ENCODE results near the gene FOXN4. TPM values are rescaled to one million over a fixed set of nuclear protein-coding genes. Genes with fewer than 3 reads are reported as not detected.

Gene FOXN4
- total RNA-seq, 4 donors from 2014 or later = not detected

DNA sequence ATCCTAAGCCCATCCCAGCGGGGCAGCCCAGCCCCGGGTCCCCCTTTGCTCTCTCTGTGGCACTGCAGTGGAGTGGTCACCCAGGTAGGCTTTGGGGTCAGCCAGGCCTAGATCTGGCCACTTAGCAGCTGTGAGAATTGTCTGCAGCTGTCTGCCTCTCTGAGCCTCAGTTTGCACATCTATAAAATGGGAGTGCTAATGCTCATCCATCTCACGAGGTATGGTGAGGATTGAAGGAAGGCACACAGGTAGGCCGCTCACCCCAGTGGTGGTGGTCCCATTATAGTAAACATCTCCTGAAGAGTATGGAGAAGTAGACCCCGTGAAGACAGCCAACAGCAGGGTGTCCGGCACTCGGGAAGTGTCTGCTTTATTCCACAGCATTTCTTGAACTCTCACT lies 9.2 kb downstream of the FOXN4 start:
- ATAC-seq = no peak
- WGBS, 2 donors (ENCODE audit: low coverage in 1 of 2) = 80% methylated on average over 5 of the region's 7 CpGs; no CpG with 5 or more reads in 1 of the 2 donors

GRCh38 chr12:109296431-109296830 lies 12.7 kb downstream of the FOXN4 start:
- 40% methylated on average over 1 of the region's 3 CpGs; no CpG with 5 or more reads in 1 of the 2 donors for WGBS, 2 donors (ENCODE audit: low coverage in 1 of 2)
- no peak overlapping the region for H3K4me3 ChIP-seq
- H3K27me3 ChIP-seq = peaks cover under 1% of the 10 kb centered on the region
- no peaks in the 10 kb centered on the region for H3K36me3 ChIP-seq
- H3K4me1 ChIP-seq = peaks cover 0 to 9% (median 0%) of the 10 kb centered on the region in 3 donors
- no peak overlapping the region for H3K27ac ChIP-seq
- TF ChIP-seq CTCF (IDR thresholded peaks at IDR 0.05) (no peak), POLR2AphosphoS5 (IDR thresholded peaks at IDR 0.05) (no peak)
- H3K9me3 ChIP-seq = no peaks in the 10 kb centered on the region
- ATAC-seq = no peak

More for the DNA sequence above, 9.2 kb downstream of the FOXN4 start:
- Histone ChIP-seq H3K27ac (no peak overlapping the region), H3K9me3 (no peaks in the 10 kb centered on the region), H3K4me1 (no peaks in the 10 kb centered on the region), H3K36me3 (no peaks in the 10 kb centered on the region), H3K4me3 (no peak overlapping the region), H3K27me3 (peaks cover 14% of the 10 kb centered on the region)
- TF ChIP-seq POLR2A (IDR thresholded peaks at IDR 0.05) (no peak), CTCF (IDR thresholded peaks at IDR 0.05) (no peak), EP300 (IDR thresholded peaks at IDR 0.05) (no peak), POLR2AphosphoS5 (IDR thresholded peaks at IDR 0.05) (no peak)

GRCh38 chr12:109295764-109296425 lies 13.2 kb downstream of the FOXN4 start:
- H3K9me3 ChIP-seq = no peaks in the 10 kb centered on the region

DNA sequence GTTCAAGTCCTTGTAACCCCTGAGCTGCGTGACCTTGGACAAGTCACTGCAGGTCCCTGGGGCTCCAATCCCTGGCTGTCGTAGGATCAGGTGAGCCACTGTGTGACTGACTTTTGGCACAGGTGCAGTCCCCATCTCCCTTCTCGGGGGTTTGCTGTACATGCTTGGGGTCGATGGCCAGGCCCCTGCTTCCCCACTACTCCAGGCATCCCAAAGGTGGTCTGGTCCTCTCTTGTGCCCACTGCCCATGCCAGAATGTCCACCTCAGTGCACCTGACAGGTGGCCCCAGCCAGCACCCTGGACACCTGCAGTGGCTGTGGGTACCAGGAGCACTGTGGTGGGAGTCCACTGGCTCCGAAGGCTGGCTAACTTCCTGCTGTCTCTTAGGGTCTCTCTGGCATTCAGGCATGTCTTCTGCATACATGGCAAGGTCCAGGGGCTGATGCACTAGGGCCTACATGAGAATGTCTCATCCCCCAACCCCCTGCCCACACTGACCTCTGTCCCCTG lies 14.7 kb downstream of the FOXN4 start:
- H3K4me1 ChIP-seq = peaks cover 0 to 18% (median 5%) of the 10 kb centered on the region in 3 donors
- TF ChIP-seq CTCF (IDR thresholded peaks at IDR 0.05) = no peak
- TF ChIP-seq POLR2AphosphoS5 (IDR thresholded peaks at IDR 0.05) = no peak
- TF ChIP-seq EP300 (IDR thresholded peaks at IDR 0.05) = no peak
- TF ChIP-seq POLR2A (IDR thresholded peaks at IDR 0.05) = no peak
- H3K27me3 ChIP-seq = no peaks in the 10 kb centered on the region
- H3K4me3 ChIP-seq = no peak overlapping the region
- no peaks in the 10 kb centered on the region for H3K36me3 ChIP-seq
- no peak for ATAC-seq
- H3K9me3 ChIP-seq = no peaks in the 10 kb centered on the region
- WGBS, 2 donors (ENCODE audit: low coverage in 1 of 2) = 72 to 80% methylated on average over 1 to 2 of the region's 5 CpGs
- no peak overlapping the region for H3K27ac ChIP-seq

More at GRCh38 chr12:109295764-109296425, 13.2 kb downstream of the FOXN4 start:
- ATAC-seq = no peak
- Histone ChIP-seq H3K36me3 (no peaks in the 10 kb centered on the region), H3K4me3 (no peak overlapping the region), H3K27me3 (no peaks in the 10 kb centered on the region), H3K4me1 (peaks cover 0 to 14% (median 4%) of the 10 kb centered on the region in 3 donors), H3K27ac (no peak overlapping the region)
- TF ChIP-seq EP300 (IDR thresholded peaks at IDR 0.05) (no peak), POLR2AphosphoS5 (IDR thresholded peaks at IDR 0.05) (no peak), CTCF (IDR thresholded peaks at IDR 0.05) (no peak), POLR2A (IDR thresholded peaks at IDR 0.05) (no peak)
- 76 to 93% methylated on average over 3 to 12 of the region's 13 CpGs for WGBS, 2 donors (ENCODE audit: low coverage in 1 of 2)

DNA sequence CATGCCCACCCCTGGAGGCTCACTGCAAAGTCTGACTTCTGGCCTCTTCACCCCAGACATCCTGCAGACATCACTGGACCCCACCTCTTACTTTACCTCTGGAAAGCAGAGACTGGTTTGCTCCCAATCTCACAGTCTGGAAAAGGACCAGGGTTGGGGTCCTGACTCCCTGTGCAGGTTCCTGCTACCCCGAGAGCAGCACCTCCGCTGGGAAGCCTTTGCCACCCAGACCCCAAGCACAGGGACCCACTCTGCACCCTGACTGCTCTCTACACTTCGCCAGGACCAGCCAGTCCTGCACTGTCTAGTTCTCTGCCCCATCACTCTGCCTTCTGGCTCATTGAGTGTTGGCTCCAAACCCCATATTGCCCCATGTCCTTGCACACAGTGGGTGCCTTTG lies 16.0 kb downstream of the FOXN4 start:
- TF ChIP-seq EP300 (IDR thresholded peaks at IDR 0.05) = no peak
- TF ChIP-seq CTCF (IDR thresholded peaks at IDR 0.05) = no peak
- no peak for TF ChIP-seq POLR2AphosphoS5 (IDR thresholded peaks at IDR 0.05)
- no peak for TF ChIP-seq POLR2A (IDR thresholded peaks at IDR 0.05)
- H3K36me3 ChIP-seq = no peaks in the 10 kb centered on the region
- no peak for ATAC-seq
- H3K27ac ChIP-seq = no peak overlapping the region
- H3K4me1 ChIP-seq = peaks cover 0 to 18% (median 5%) of the 10 kb centered on the region in 3 donors
- no peak overlapping the region for H3K4me3 ChIP-seq
- H3K9me3 ChIP-seq = no peaks in the 10 kb centered on the region
- no peaks in the 10 kb centered on the region for H3K27me3 ChIP-seq
- 40% methylated on average over 1 of the region's 3 CpGs; no CpG with 5 or more reads in 1 of the 2 donors for WGBS, 2 donors (ENCODE audit: low coverage in 1 of 2)
